ENCODE data around the gene SULT1A3. TPM values are rescaled to one million over a fixed set of nuclear protein-coding genes. Genes with fewer than 3 reads are reported as not detected.

SULT1A3 gene
- polyA plus RNA-seq, 2 of the 4 experiments (the other 2 are of a cell fraction) = 8.0 to 8.8 TPM

GRCh38 chr16:30186782-30187555, 12.1 kb upstream of the SULT1A3 start:
- DNase-seq (ENCODE audit: low read depth in 1 of 2, low spot score in 1 of 2) (peak; percentile 40 to 53), ATAC-seq (peak in 1 of 2 experiments; percentile 50; a peak in 3 of 6 replicates), FAIRE-seq (no peak)
- no peaks in the 10 kb centered on the region for H3K9me3 ChIP-seq
- peaks cover 20% of the 10 kb centered on the region; the same call in 2 of the 3 replicates for H3K4me1 ChIP-seq
- no peak overlapping the region for H3K4me3 ChIP-seq
- peak overlapping the region in 1 of 2 experiments; percentile 29; a peak in 3 of 6 replicates for H3K27ac ChIP-seq
- ChIA-PET POLR2A (interaction anchor here (0.7 kb wide), 1 partner anchor 91 kb away, joined by 5 read pairs; the partner anchor contains the start of gene YPEL3), CTCF (interaction anchor here (0.5 to 1.5 kb wide), 5 partner anchors 9 to 889 kb away, joined by 3 to 8 read pairs (median 4); no protein-coding TSS in a partner anchor)
- WGBS (ENCODE audit: missing lambda C conversion rate) = 80% methylated on average over 34 of the region's 36 CpGs
- H3K4me2 ChIP-seq = no peak overlapping the region
- TF ChIP-seq PHF8 (IDR thresholded peaks at IDR 0.05; ENCODE audit: borderline replicate concordance, low read depth) (no peak), MAZ (IDR thresholded peaks at IDR 0.05; ENCODE audit: borderline replicate concordance, low read depth, low read length) (no peak), CTCF (IDR thresholded peaks at IDR 0.05) (peak; percentile 53), RAD21 (conservative IDR thresholded peaks at IDR 0.05 in 1 of 2, IDR thresholded peaks at IDR 0.05 in 1 of 2) (peak; percentile 30 to 31; a peak in 1 of 5 replicates)

GRCh38 chr16:30187556-30187865, 11.5 kb upstream of the SULT1A3 start:
- ChIA-PET CTCF (interaction anchor here (0.8 to 1.5 kb wide), 4 partner anchors 9 to 64 kb away, joined by 3 to 8 read pairs (median 4); no protein-coding TSS in a partner anchor), POLR2A (no interaction called here)
- 94% methylated on average over 2 of the region's 9 CpGs for WGBS (ENCODE audit: missing lambda C conversion rate)
- ATAC-seq = no peak
- H3K4me2 ChIP-seq = no peak overlapping the region
- no peak for TF ChIP-seq KDM1A (IDR thresholded peaks at IDR 0.05; ENCODE audit: low read depth)
- TF ChIP-seq CTCF (IDR thresholded peaks at IDR 0.05) = no peak; the same call in 2 of the 3 replicates
- TF ChIP-seq BCL3 (IDR thresholded peaks at IDR 0.05) = no peak
- no peak for TF ChIP-seq NFE2L2 (conservative IDR thresholded peaks at IDR 0.05; ENCODE audit: low read length)
- no peak for TF ChIP-seq NR3C1 (IDR thresholded peaks at IDR 0.05)
- no peak for TF ChIP-seq FOSB (CRISPR knock-in tag; IDR thresholded peaks at IDR 0.05)
- no peak for TF ChIP-seq RFX5 (IDR thresholded peaks at IDR 0.05)
- no peak for TF ChIP-seq RNF2 (IDR thresholded peaks at IDR 0.05; ENCODE audit: borderline replicate concordance, low read depth)
- no peak for TF ChIP-seq BHLHE40 (IDR thresholded peaks at IDR 0.05; ENCODE audit: low read depth, low read length)
- no peak for TF ChIP-seq MAFK (IDR thresholded peaks at IDR 0.05; ENCODE audit: partially characterized antibody)
- TF ChIP-seq HEYL (CRISPR knock-in tag; IDR thresholded peaks at IDR 0.05) = no peak
- TF ChIP-seq HMGXB4 (CRISPR knock-in tag; IDR thresholded peaks at IDR 0.05; ENCODE audit: borderline replicate concordance) = no peak
- TF ChIP-seq KDM5A (IDR thresholded peaks at IDR 0.05) = no peak
- no peak overlapping the region for H3K4me3 ChIP-seq
- FAIRE-seq = no peak
- H3K4me1 ChIP-seq = peaks cover 20% of the 10 kb centered on the region; the same call in 2 of the 3 replicates
- H3K27ac ChIP-seq = no peak overlapping the region
- no peak for DNase-seq (ENCODE audit: low read depth in 1 of 2, low spot score in 1 of 2)
- H3K9me3 ChIP-seq = no peaks in the 10 kb centered on the region

Data from A549 (cell line).